Stimulated activated effector memory CD8-positive, alpha-beta T cell treated with anti-CD3 and anti-CD28 coated beads, Interleukin-12 subunit alpha, Interleukin-12 subunit beta, amount 100 ng/mL, for 72 hours (primary cell): Measurements from ENCODE around the gene NOP58.
"Not testable (repeated sequence)": the region's sequence is repeated elsewhere in the genome, so short reads cannot be mapped to it uniquely, and the experiment has no call there.

Experiments used
- ATAC-seq: fragments of 150-1000 bp; cut with Tn5 transposase; 2 replicates; pipeline ENCODE4 v1.10.0; 2021
- DNase-seq, 2 donors: peaks; one replicate each; pipeline ENCODE4 v3.0.0; 2021 to 2022; ENCODE audit warnings: low spot score in 2 of 2
- H3K27ac Mint-ChIP-seq: one replicate; pipeline ENCODE4 v1.8.0; 2022; ENCODE audit warnings: mild to moderate bottlenecking, mixed read lengths
- H3K36me3 Mint-ChIP-seq: one replicate; pipeline ENCODE4 v1.8.0; 2022; ENCODE audit warnings: mild to moderate bottlenecking, mixed read lengths
- H3K4me1 Mint-ChIP-seq: one replicate; pipeline ENCODE4 v1.8.0; 2022; ENCODE audit warnings: mixed read lengths
- H3K4me3 Mint-ChIP-seq: one replicate; pipeline ENCODE4 v1.8.0; 2022; ENCODE audit warnings: mild to moderate bottlenecking, mixed read lengths
- H3K9me3 Mint-ChIP-seq: one replicate; pipeline ENCODE4 v1.8.0; 2022; ENCODE audit warnings: mixed read lengths

The NOP58 gene

GRCh38 chr2:202265467-202266277 is at the start of gene NOP58:
NOP58 (plus strand) TSS chr2:202265763; CDS start chr2:202265942, 179 bp downstream.
- Mint-ChIP-seq H3K36me3 (peaks cover 7% of the 10 kb centered on the region), H3K9me3 (no peaks in the 10 kb centered on the region), H3K27ac (no peak within 1 kb of the TSS), H3K4me1 (peaks cover 15% of the 10 kb centered on the region), H3K4me3 (no peak within 1 kb of the TSS)
- ATAC-seq, result peak; percentile 92
- DNase-seq, result peak; percentile 68 to 92

- Mint-ChIP-seq H3K27ac (peak overlapping the region; percentile 21), H3K9me3 (no peaks in the 10 kb centered on the region), H3K36me3 (peaks cover 71% of the 10 kb centered on the region), H3K4me3 (no peak overlapping the region), H3K4me1 (peaks cover 40% of the 10 kb centered on the region)
- DNase-seq, result no peak
- no peak for ATAC-seq
Measured at GRCh38 chr2:202221873-202222272, 43.7 kb upstream of the NOP58 start.

GRCh38 chr2:202237787-202238233 is 27.8 kb upstream of the NOP58 start:
- DNase-seq, result peak in 1 of 2 donors; percentile 14
- Mint-ChIP-seq H3K27ac (peak overlapping the region; percentile 98), H3K36me3 (peaks cover 12% of the 10 kb centered on the region), H3K9me3 (no peaks in the 10 kb centered on the region), H3K4me3 (peak overlapping the region; percentile 97), H3K4me1 (peaks cover 9% of the 10 kb centered on the region)
- ATAC-seq, result peak; percentile 62

DNA sequence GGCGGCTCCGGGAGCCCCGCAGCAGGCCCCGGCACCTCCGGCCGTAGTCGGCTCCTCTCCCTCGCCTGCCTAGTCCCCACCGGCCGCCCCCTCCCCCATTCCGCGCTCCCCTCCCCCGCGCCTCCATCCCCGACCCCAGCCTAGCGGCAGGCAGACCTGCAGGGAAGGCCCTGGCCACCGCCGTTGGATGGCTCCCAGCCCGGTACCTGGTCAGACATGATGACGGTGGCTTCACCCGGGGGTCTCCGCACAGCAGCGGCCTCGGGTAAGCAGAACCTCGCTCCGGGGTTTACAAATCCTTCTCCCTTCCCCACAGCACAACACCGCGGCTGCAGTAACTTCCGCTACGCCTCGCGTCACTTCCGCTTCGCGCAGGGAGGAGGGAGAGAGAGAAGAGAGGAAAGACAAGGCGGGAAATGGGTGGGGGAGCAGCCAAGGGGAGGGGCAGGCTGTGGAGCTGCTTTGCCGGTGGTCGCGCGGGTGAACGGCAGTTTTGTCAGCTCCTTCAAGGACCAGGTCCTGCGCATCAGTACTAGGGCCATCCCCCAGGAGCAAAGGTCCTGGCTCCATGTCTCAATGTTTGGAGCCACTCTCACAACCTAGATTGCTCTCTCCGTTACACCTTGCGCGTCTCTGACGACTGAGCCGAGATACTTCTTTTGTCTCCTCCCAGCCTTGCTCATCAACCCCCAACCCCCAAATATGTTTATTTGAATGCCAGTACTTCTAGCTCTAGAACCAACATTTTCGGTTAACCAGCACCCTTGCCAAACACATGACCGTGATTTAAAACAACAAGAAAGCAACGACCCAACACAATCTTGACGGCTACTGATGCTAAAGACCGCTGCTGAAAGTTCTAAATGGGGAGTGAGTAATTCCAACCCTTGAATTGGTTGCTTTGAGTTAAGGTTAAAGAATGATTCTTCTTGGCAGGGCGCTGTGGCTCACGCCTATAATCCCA is 27.0 kb upstream of the NOP58 start, which contains the start of gene SUMO1:
Gene SUMO1 (minus strand): TSS at position 364 of the 964 bp plus-strand sequence. CDS start 146 bp downstream, at position 218.
- peak within 1 kb of the TSS; percentile 97 for H3K4me3 Mint-ChIP-seq
- H3K9me3 Mint-ChIP-seq, result no peaks in the 10 kb centered on the region
- ATAC-seq (peak; percentile 97), DNase-seq (peak; percentile 69 to 93)
- H3K27ac Mint-ChIP-seq, result peak within 1 kb of the TSS; percentile 98
- peaks cover 9% of the 10 kb centered on the region for H3K4me1 Mint-ChIP-seq
- peaks cover 9% of the 10 kb centered on the region for H3K36me3 Mint-ChIP-seq

DNA sequence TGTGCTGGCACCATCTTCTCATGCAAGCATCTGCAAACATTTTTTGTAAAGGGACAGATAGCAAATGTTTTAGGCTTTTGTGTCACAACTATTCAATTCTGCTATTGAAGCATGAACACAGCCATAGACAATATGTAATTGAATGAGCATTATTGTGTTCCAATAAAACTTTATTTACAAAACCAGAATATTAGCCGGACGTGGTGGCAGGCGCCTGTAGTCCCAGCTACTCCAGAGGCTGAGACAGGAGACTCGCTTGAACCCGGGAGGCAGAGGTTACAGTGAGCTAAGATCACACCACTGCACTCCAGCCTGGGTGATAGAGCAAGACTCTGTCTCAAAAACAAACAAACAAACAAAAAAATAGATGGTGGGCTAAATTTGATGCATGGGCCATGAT is 17.9 kb upstream of the NOP58 start:
- H3K27ac Mint-ChIP-seq, H3K4me1 Mint-ChIP-seq: not testable (repeated sequence)

GRCh38 chr2:202249521-202250253 is 15.9 kb upstream of the NOP58 start:
- Mint-ChIP-seq H3K4me1 (no peaks in the 10 kb centered on the region), H3K36me3 (no peaks in the 10 kb centered on the region), H3K27ac (no peak overlapping the region), H3K9me3 (no peaks in the 10 kb centered on the region), H3K4me3 (no peak overlapping the region)
- no peak for ATAC-seq
- no peak for DNase-seq

More for the DNA sequence above, 17.9 kb upstream of the NOP58 start:
- not testable (repeated sequence) for DNase-seq, H3K9me3 Mint-ChIP-seq, H3K36me3 Mint-ChIP-seq, ATAC-seq, H3K4me3 Mint-ChIP-seq

- DNase-seq, result no peak
- no peak for ATAC-seq
- no peak overlapping the region for H3K4me3 Mint-ChIP-seq
- H3K4me1 Mint-ChIP-seq, result no peaks in the 10 kb centered on the region
- no peak overlapping the region for H3K27ac Mint-ChIP-seq
- no peaks in the 10 kb centered on the region for H3K36me3 Mint-ChIP-seq
- H3K9me3 Mint-ChIP-seq, result no peaks in the 10 kb centered on the region
Measured at GRCh38 chr2:202251494-202251893, 14.1 kb upstream of the NOP58 start.

DNA sequence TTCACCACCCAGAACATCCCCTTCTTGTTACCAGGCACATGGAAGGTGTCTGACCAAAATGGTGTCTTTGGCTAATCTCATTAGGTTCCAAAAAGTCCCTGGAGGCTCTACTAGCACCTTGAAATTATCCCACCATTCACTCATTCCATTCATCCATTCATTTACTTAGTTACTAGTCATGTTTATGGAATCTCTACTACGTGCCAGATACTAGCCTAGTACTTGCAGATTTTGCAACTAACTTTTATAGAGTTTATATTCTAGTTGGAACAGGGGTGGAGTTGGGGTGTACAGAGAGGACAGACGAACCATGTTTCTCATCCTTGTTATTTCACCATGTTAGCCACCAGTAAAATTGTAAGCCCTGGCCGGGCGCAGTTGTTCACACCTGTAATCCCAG is 4.0 kb upstream of the NOP58 start:
- Mint-ChIP-seq H3K4me1 (no peaks in the 10 kb centered on the region), H3K9me3 (no peaks in the 10 kb centered on the region), H3K4me3 (no peak overlapping the region), H3K36me3 (peaks cover 7% of the 10 kb centered on the region), H3K27ac (no peak overlapping the region)
- ATAC-seq, result no peak
- DNase-seq, result no peak

DNA sequence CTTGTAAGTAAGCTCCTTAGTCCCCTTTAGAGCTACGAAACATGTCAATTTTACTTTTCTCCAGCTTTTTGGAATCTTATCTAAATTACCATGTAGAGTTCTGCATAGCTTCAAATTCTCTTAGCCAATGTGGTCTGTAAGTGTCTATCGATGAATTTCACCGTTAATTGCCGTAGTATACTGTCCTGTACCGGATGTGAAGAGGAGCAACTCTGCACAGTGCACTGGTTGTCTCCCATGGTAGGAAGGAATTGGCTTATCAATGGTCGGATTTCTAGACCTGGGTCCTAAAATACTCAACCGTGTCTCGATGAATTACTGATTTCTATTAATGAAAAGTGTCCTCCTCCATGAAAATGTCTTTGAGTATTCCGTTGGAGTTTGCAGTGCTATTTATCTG is 1.9 kb downstream of the NOP58 start:
- H3K9me3 Mint-ChIP-seq, result no peaks in the 10 kb centered on the region
- H3K27ac Mint-ChIP-seq, result no peak overlapping the region
- no peak for DNase-seq
- peaks cover 25% of the 10 kb centered on the region for H3K4me1 Mint-ChIP-seq
- no peak overlapping the region for H3K4me3 Mint-ChIP-seq
- no peak for ATAC-seq
- H3K36me3 Mint-ChIP-seq, result peaks cover 7% of the 10 kb centered on the region

DNA sequence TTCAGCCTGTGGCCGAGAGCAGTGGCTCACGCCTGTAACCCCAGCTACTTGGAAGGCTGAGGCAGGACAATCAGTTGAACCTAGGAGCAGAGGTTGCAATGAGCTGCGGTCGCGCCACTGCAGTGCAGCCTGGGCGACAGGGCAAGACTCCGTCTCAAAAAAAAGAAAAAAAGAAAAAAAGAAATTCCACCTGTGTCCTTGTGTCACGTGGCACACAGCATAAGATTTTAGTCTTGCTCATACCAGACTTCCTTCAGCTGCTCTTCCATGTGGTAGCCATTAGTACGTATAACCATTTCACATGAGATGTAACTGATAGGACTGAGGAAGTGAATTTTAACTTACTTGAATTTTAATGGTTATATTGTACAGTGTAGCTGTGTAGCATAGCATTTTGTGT is 4.0 kb downstream of the NOP58 start:
- H3K4me1 Mint-ChIP-seq, result peaks cover 29% of the 10 kb centered on the region
- ATAC-seq, result peak; percentile 25
- DNase-seq, result peak in 1 of 2 donors; percentile 58
- no peaks in the 10 kb centered on the region for H3K9me3 Mint-ChIP-seq
- H3K4me3 Mint-ChIP-seq, result no peak overlapping the region
- H3K27ac Mint-ChIP-seq, result peak overlapping the region; percentile 86
- no peaks in the 10 kb centered on the region for H3K36me3 Mint-ChIP-seq

DNA sequence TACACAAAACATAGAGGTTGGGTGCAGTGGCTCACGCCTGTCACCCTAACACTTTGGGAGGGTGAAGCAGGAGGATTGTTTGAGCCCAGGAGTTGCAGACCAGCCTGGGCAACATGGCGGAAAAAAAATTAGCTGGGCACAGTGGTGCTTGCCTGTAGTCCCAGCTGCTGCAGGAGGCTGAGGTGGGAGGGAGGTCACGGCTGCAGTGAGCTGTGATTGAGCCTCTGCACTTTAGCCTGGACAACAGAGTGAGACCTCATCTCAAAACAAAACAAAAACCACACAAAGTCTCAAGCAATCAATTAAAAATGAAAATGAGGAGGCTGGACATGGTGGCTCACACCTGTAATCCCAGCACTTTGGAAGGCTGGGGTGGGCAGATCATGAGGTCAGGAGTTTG is 4.9 kb downstream of the NOP58 start:
- Mint-ChIP-seq H3K27ac (peak overlapping the region; percentile 86), H3K36me3 (no peaks in the 10 kb centered on the region), H3K4me3 (no peak overlapping the region), H3K9me3 (no peaks in the 10 kb centered on the region), H3K4me1 (peaks cover 33% of the 10 kb centered on the region)
- DNase-seq (no peak), ATAC-seq (no peak)

- peak overlapping the region; percentile 49 for H3K4me3 Mint-ChIP-seq
- not testable (repeated sequence) for H3K36me3 Mint-ChIP-seq, H3K9me3 Mint-ChIP-seq, DNase-seq
- peaks cover 43% of the 10 kb centered on the region for H3K4me1 Mint-ChIP-seq
- peak overlapping the region; percentile 95 for H3K27ac Mint-ChIP-seq
- peak; percentile 82 for ATAC-seq
Measured at GRCh38 chr2:202276078-202276720, 10.6 kb downstream of the NOP58 start.

DNA sequence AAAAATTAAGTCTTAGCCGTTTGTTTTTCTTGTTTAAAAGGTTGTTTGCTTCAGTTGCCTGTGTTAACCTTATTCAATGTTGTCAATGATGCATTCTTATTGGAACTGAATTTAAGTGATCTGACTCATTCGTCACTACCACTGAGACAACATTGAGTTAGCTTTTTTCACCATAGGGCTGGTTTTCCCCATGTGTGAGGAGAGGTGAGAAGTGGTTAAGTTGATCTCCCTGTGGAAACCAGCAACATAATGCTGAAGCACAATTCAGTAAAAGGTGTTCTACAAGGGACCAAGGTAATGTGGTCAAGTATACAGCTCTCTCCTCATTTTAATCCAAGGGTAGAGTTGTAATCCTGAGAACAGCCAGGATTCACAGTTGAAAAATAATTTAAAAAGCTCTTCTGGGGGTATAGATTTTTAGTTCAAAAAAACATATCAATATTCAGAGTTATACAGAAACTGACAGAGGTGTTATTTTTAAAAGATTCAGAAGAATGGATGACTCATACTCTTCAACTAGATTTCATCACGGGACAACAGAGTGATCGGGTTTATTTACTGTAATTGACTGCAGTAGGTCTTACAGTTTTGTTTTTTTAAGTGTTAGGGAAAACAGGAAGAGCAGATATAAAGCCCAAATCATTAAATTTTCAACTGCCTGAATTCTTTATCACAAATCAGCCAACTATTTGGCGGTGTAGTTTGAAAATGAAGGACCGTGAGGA is 12.6 kb downstream of the NOP58 start:
- Mint-ChIP-seq H3K36me3 (no peaks in the 10 kb centered on the region), H3K4me1 (peaks cover 35% of the 10 kb centered on the region), H3K9me3 (no peaks in the 10 kb centered on the region), H3K4me3 (peak overlapping the region; percentile 49), H3K27ac (peak overlapping the region; percentile 95)
- ATAC-seq (peak; percentile 95), DNase-seq (peak in 1 of 2 donors; percentile 67)

- Mint-ChIP-seq H3K9me3 (no peaks in the 10 kb centered on the region), H3K27ac (peak overlapping the region; percentile 95), H3K36me3 (no peaks in the 10 kb centered on the region), H3K4me1 (peaks cover 35% of the 10 kb centered on the region), H3K4me3 (peak overlapping the region; percentile 49)
- DNase-seq, result no peak
- no peak for ATAC-seq
Measured at GRCh38 chr2:202278944-202279343, 13.4 kb downstream of the NOP58 start.
